A172 (cell line): ENCODE data around the gene HNF1B. TPM values are rescaled to one million over a fixed set of nuclear protein-coding genes. Genes with fewer than 3 reads are reported as not detected.

ENCODE experiments used
- DNase-seq: peaks from one replicate; pipeline ENCODE4 v3.0.0-alpha.2; 2015; ENCODE audit warnings: low spot score
- total RNA-seq: library from RNA; depleted of rRNA; stranded (reverse); fragments of >200 nt; shearing (Covaris generic); gene quantifications from 2 replicates; pipeline ENCODE4 v1.2.3, GENCODE V29; 2014

HNF1B gene
- total RNA-seq, 1 experiment from 2014 or later: not detected

GRCh38 chr17:37736428-37736827, 8.4 kb downstream of the HNF1B start:
- DNase-seq: no peak

- no peak for DNase-seq
Measured at GRCh38 chr17:37735165-37735564, 9.7 kb downstream of the HNF1B start.

- DNase-seq: no peak
Measured at GRCh38 chr17:37732316-37732715, 12.5 kb downstream of the HNF1B start.

- DNase-seq: no peak
Measured at GRCh38 chr17:37731056-37731455, 13.8 kb downstream of the HNF1B start.

- DNase-seq: no peak
Measured at GRCh38 chr17:37729905-37730304, 15.0 kb downstream of the HNF1B start.

GRCh38 chr17:37726891-37727675, 17.8 kb downstream of the HNF1B start:
- DNase-seq: no peak

GRCh38 chr17:37726248-37726647, 18.6 kb downstream of the HNF1B start:
- peak; percentile 24 for DNase-seq

GRCh38 chr17:37725601-37726146, 19.2 kb downstream of the HNF1B start:
- no peak for DNase-seq

- no peak for DNase-seq
Measured at GRCh38 chr17:37725021-37725595, 19.8 kb downstream of the HNF1B start.

- no peak for DNase-seq
Measured at GRCh38 chr17:37720989-37721388, 23.9 kb downstream of the HNF1B start.

- DNase-seq: no peak
Measured at GRCh38 chr17:37719866-37720265, 25.0 kb downstream of the HNF1B start.

GRCh38 chr17:37718324-37719048, 26.4 kb downstream of the HNF1B start:
- no peak for DNase-seq

GRCh38 chr17:37717627-37718323, 27.1 kb downstream of the HNF1B start:
- no peak for DNase-seq

- peak; percentile 11 for DNase-seq
Measured at GRCh38 chr17:37714897-37715296, 30.0 kb downstream of the HNF1B start.

GRCh38 chr17:37713624-37714023, 31.2 kb downstream of the HNF1B start:
- DNase-seq: no peak

- DNase-seq: no peak
Measured at GRCh38 chr17:37713028-37713431, 31.8 kb downstream of the HNF1B start.

GRCh38 chr17:37711113-37711512, 33.7 kb downstream of the HNF1B start:
- no peak for DNase-seq

- peak; percentile 68 for DNase-seq
Measured at GRCh38 chr17:37710344-37710886, 34.4 kb downstream of the HNF1B start.

GRCh38 chr17:37708616-37709212, 36.1 kb downstream of the HNF1B start:
- DNase-seq: peak; percentile 31

GRCh38 chr17:37708008-37708615, 36.7 kb downstream of the HNF1B start:
- DNase-seq: no peak

GRCh38 chr17:37706446-37706845, 38.4 kb downstream of the HNF1B start:
- no peak for DNase-seq
